ENCODE results near the gene SMIM1.

SMIM1 gene

DNA sequence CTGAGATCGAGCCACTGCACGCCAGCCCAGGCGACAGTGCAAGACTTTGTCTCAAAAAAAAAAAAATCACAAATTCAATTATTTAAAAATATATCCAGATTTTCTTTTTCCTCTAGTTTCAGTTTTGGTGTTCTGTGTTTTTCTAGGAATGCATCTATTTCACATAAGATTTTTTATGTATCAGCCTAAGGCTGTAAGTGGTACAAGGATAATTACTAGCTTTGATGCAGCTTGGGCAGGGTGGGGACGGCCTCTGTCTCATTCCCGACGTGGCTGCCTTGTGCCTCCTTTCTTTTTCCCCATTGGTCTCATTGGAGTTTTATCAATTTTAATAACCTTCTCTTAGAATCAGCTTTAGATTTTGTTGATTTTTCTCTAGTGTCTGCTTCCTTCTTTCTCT, 13.4 kb upstream of the SMIM1 start:
- no peak for DNase-seq (ENCODE audit: low read depth)
- no peak overlapping the region for H3K4me3 ChIP-seq (ENCODE audit: low read depth, low read length)
- no peak for TF ChIP-seq CTCF (conservative IDR thresholded peaks at IDR 0.05; ENCODE audit: low read depth, low read length)

- H3K4me3 ChIP-seq (ENCODE audit: low read depth, low read length) = no peak overlapping the region
- DNase-seq (ENCODE audit: low read depth) = no peak
- no peak for TF ChIP-seq CTCF (conservative IDR thresholded peaks at IDR 0.05; ENCODE audit: low read depth, low read length)
These were observed 12.8 kb upstream of the SMIM1 start for GRCh38 chr1:3759796-3760195.

GRCh38 chr1:3761296-3762010, 11.1 kb upstream of the SMIM1 start:
- TF ChIP-seq CTCF (conservative IDR thresholded peaks at IDR 0.05; ENCODE audit: low read depth, low read length) = no peak
- no peak for DNase-seq (ENCODE audit: low read depth)

GRCh38 chr1:3762151-3762872, 10.2 kb upstream of the SMIM1 start:
- no peak overlapping the region for H3K4me3 ChIP-seq (ENCODE audit: low read depth, low read length)
- DNase-seq (ENCODE audit: low read depth) = no peak
- TF ChIP-seq CTCF (conservative IDR thresholded peaks at IDR 0.05; ENCODE audit: low read depth, low read length) = no peak

More at GRCh38 chr1:3761296-3762010, 11.1 kb upstream of the SMIM1 start:
- no peak overlapping the region for H3K4me3 ChIP-seq (ENCODE audit: low read depth, low read length)

DNA sequence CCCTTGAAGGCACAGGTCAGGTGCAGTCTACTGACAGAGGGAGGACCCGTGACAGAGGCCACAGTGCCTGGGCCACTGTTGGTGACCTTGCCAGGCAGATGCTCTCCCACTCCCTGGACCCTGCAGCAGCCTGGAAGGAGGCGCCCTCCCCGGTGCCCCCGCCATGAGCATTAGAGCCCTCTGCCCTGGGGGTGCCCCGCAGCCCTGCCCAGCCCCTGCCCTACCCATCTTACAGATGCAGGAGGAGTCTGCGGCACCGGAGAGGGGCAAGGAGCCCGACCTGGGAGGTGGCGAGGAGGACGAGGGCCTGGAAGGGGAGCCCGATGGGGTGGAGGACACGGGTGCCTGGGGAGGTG, 9.7 kb upstream of the SMIM1 start:
- TF ChIP-seq CTCF (conservative IDR thresholded peaks at IDR 0.05; ENCODE audit: low read depth, low read length) = no peak
- DNase-seq (ENCODE audit: low read depth) = no peak
- H3K4me3 ChIP-seq (ENCODE audit: low read depth, low read length) = no peak overlapping the region

DNA sequence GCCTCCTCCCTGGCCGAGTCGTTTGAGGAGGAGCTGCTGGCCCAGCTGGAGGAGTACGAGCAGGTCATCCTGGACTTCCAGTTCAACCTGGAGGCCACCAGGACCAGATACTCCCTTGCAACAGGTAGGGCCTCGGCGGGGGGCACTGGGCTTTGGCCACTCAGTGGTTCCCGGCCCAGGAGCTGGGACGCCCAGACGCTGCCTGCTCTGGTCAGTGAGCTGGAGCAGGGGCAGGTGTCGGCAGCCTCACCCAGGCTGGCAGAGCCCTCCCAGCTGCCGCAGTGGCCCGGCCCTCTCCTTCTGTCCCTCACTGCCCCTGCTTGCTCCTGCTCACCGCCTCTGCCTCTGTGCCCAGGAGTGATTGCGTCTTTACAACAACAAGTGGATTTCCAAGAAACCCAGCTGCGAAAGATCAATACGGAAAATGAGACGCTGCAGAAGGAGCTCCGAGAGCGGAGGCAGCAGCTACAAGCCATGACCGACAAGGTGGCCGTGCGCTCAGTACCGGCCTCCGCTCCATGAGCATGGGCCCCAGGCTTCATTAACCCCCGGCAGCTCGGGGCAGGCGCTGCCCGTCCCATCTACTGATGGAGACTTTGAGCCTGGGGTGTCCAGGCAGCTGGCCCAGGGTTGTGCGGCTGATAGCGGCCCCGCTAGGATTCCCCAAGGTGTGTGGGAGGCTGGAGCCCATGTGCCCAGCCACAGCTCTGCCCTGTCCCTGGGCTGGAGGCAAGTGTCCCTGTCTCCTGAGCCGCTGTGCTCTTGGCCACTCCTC, 9.0 kb upstream of the SMIM1 start:
- no peak overlapping the region for H3K4me3 ChIP-seq (ENCODE audit: low read depth, low read length)
- no peak for DNase-seq (ENCODE audit: low read depth)
- TF ChIP-seq CTCF (conservative IDR thresholded peaks at IDR 0.05; ENCODE audit: low read depth, low read length) = no peak

Measured in choroid plexus epithelial cell (primary cell).